Melanocyte of skin (primary cell): ENCODE results near the gene YWHAH. TPM values are rescaled to one million over a fixed set of nuclear protein-coding genes. Genes with fewer than 3 reads are reported as not detected.

ENCODE experiments used
- small RNA-seq, 2 donors: library from RNA; depleted of rRNA; stranded (forward); fragments of <200 nt; gene quantifications; one replicate each; pipeline ENCODE3, GENCODE V24; 2012
- total RNA-seq, 2 donors: library from RNA; depleted of rRNA; stranded (reverse); fragments of >200 nt; gene quantifications; 2 replicates each; pipeline ENCODE4 v1.2.3, GENCODE V29; 2012

YWHAH gene
- total RNA-seq, result 100 to 1,000 TPM in 1 of 2 donors, 10 to 100 TPM in 1; 93.6 to 157 TPM

DNA sequence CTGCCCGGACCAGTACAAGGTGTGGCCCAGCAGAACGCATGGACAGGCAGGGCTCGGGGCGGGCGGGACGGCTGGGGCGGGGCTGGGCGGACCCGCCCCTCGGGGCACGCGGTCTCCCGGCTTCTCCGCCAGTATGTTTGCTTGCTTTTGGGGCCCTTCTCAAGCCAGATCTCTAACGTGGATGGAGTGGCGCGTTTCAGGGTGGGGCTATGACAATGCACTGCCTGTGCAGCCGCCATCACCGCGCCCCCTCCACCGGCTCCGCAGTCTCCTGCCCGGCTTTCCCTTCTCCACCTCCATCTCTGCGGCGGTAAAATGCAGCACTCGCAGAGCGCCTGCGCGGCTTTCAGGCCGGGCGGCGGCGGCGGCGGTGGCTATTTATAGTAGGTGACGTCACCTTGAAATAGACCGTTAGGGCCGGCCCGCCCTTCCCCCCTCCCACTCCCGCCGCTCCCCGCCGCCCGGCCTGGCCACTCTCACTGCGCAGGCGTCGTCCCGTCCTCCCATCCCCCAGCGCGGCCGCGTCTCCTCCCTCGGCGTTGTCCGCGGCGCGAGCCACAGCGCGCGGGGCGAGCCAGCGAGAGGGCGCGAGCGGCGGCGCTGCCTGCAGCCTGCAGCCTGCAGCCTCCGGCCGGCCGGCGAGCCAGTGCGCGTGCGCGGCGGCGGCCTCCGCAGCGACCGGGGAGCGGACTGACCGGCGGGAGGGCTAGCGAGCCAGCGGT lies at the start of gene YWHAH:
Gene YWHAH (plus strand): TSS at position 558 of the 722 bp plus-strand sequence. CDS start 199 bp downstream, outside the sequence.

Small RNAs within 50 kb of the gene (small RNA-seq; reads per million reads assigned to genes)
- 0 to 0.06 reads per million in 2 donors for gene RN7SL305P

Other genes with a start within 250 kb of the YWHAH start
- gene PRR14L, start 194.4 kb upstream of the YWHAH start, total RNA-seq, result 10 to 100 TPM; 30.6 to 33.6 TPM
- gene DEPDC5, start 190.5 kb upstream of the YWHAH start, total RNA-seq, result 10 to 100 TPM in 1 of 2 donors, 1 to 10 TPM in 1; 10.0 to 15.0 TPM
- gene SLC5A1, start 98.7 kb downstream of the YWHAH start, total RNA-seq, result not detected
- gene C22orf42, start 214.8 kb downstream of the YWHAH start, total RNA-seq, result not detected